ENCODE data around the gene LAMA3.

- TF ChIP-seq CTCF (IDR thresholded peaks at IDR 0.05) (no peak), POLR2AphosphoS5 (IDR thresholded peaks at IDR 0.05) (peak in 1 of 3 donors; percentile 53), POLR2A (IDR thresholded peaks at IDR 0.05) (no peak), EP300 (IDR thresholded peaks at IDR 0.05) (no peak)
Measured at GRCh38 chr18:23994361-23994902, 305.2 kb downstream of the LAMA3 start.
